Measurements from ENCODE around the gene PUM1. TPM values are rescaled to one million over a fixed set of nuclear protein-coding genes. Genes with fewer than 3 reads are reported as not detected.

Gene PUM1
- total and polyA plus RNA-seq, 2 of the 8 experiments (the other 6 are each of a cell fraction or from before 2014, with no cell fraction given), result 122 to 177 TPM

DNA sequence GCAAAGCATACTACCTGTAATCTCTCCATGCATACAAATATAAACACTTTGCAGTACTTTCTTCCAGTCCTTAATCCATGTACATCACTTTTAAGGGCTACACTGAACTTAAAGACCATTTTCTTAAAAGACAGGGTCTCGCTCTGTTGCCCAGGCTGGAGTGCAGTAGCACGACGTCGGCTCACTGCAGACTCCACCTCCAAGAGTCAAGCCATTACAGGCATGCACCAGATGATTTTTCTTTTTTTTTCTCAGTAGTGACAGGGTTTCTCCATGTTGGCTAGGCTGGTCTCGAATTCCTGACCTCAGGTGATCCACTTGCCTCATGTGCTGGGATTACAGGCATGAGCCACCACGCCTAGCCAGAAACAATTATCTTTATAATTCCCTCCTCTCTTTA is 22.9 kb downstream of the PUM1 start:
- Histone ChIP-seq H2BK120ac (replicated peaks; ENCODE audit: low read depth, low read length) (no peak overlapping the region), H2AK5ac (ENCODE audit: low read depth, low read length) (no peak overlapping the region), H3K23me2 (ENCODE audit: low read depth, low read length) (no peaks in the 10 kb centered on the region), H4K5ac (ENCODE audit: insufficient read length, low read depth, low read length) (no peak overlapping the region), H2BK20ac (ENCODE audit: low read length) (no peak overlapping the region), H3K4me3 (ENCODE audit: extremely low read depth in 1 of 4, insufficient read depth in 2 of 4, low read depth in 3 of 4, low read length in 4 of 4) (no peak overlapping the region), H2BK5ac (ENCODE audit: low read depth, low read length) (no peak overlapping the region), H4K20me1 (replicated peaks in 1 of 2; ENCODE audit: control insufficient read depth in 1 of 2, insufficient read depth in 2 of 2, low read length in 2 of 2) (peaks cover 22 to 26% of the 10 kb centered on the region in 2 experiments), H3K79me1 (ENCODE audit: low read depth, low read length) (peaks cover 3% of the 10 kb centered on the region; the same call in 1 of the 2 replicates), H3K56ac (replicated peaks; ENCODE audit: insufficient read length, low read depth, low read length) (no peak overlapping the region), H4K8ac (ENCODE audit: extremely low read depth, insufficient read depth, low read length) (no peak overlapping the region), H3K36me3 (ENCODE audit: control insufficient read depth in 2 of 4, insufficient read depth in 4 of 4, low read length in 3 of 4) (peaks cover 0 to 40% (median 7%) of the 10 kb centered on the region in 4 experiments; a peak in 5 of 8 replicates), H2BK15ac (ENCODE audit: low read length) (no peak overlapping the region), H2AFZ (ENCODE audit: low read length) (no peak overlapping the region), H3K23ac (ENCODE audit: insufficient read length) (no peak overlapping the region), H3K4me1 (replicated peaks in 1 of 4; ENCODE audit: control insufficient read depth in 3 of 4, insufficient read depth in 4 of 4, low read length in 3 of 4) (peaks cover 0 to 3% (median under 1%) of the 10 kb centered on the region in 4 experiments; a peak in 1 of 7 replicates), H3K79me2 (ENCODE audit: control insufficient read depth in 1 of 2, insufficient read depth in 2 of 2, low read length in 2 of 2) (peaks cover 59 to 99% of the 10 kb centered on the region in 2 experiments), H3K18ac (ENCODE audit: extremely low read depth, low read length) (no peak overlapping the region), H3K4me2 (ENCODE audit: insufficient read depth in 1 of 2, low read depth in 2 of 2, low read length in 2 of 2) (no peak overlapping the region), H3K14ac (ENCODE audit: insufficient read length) (no peak overlapping the region), H2BK12ac (ENCODE audit: low read depth, low read length) (no peak overlapping the region), H3K4ac (replicated peaks; ENCODE audit: insufficient read length, low read depth, low read length) (no peak overlapping the region), H3K27me3 (replicated peaks in 1 of 4; ENCODE audit: control insufficient read depth in 3 of 4, extremely low read depth in 1 of 4, insufficient read depth in 3 of 4, low read length in 3 of 4) (no peaks in the 10 kb centered on the region), H3K27ac (ENCODE audit: low read depth, low read length) (no peak overlapping the region), H3K9ac (replicated peaks in 1 of 4; ENCODE audit: extremely low read depth in 1 of 4, low read depth in 3 of 4, low read length in 3 of 4) (no peak overlapping the region), H4K91ac (replicated peaks; ENCODE audit: insufficient read length, low read length) (no peak overlapping the region), H3K9me3 (ENCODE audit: insufficient read depth in 2 of 2, low read depth in 1 of 2, low read length in 1 of 2) (no peaks in the 10 kb centered on the region)
- CTCF ChIA-PET (ENCODE audit: partially characterized antibody), result interaction anchor here (1.5 kb wide), 1 partner anchor 114 kb away, joined by 4 read pairs; no protein-coding TSS in a partner anchor
- 95% methylated on average over 6 of the region's 6 CpGs; no CpG with 5 or more reads in 1 of the 2 experiments for WGBS, 2 experiments (ENCODE audit: extremely low coverage in 1 of 2, insufficient coverage in 1 of 2, insufficient read length in 1 of 2, insufficient replicate concordance in 2 of 2, low coverage in 1 of 2, low lambda C conversion rate in 2 of 2, missing lambda C conversion rate in 1 of 2)
- FAIRE-seq (no peak), DNase-seq (ENCODE audit: low read depth in 1 of 2, low spot score in 2 of 2) (no peak)
- POLR2A ChIA-PET (ENCODE audit: partially characterized antibody), result no interaction called here
- TF ChIP-seq USF2 (IDR thresholded peaks at IDR 0.05; ENCODE audit: low read length) (no peak), EGR1 (IDR thresholded peaks at IDR 0.05; ENCODE audit: borderline replicate concordance, low read depth, low read length) (no peak), CTBP2 (IDR thresholded peaks at IDR 0.05; ENCODE audit: borderline replicate concordance, insufficient read depth, insufficient read length, low read length) (no peak), NRF1 (IDR thresholded peaks at IDR 0.05; ENCODE audit: low read depth, low read length) (no peak), RFX5 (IDR thresholded peaks at IDR 0.05; ENCODE audit: borderline replicate concordance, low read depth, low read length) (no peak), GABPA (IDR thresholded peaks at IDR 0.05; ENCODE audit: borderline replicate concordance, insufficient read depth, low read length) (no peak), CHD2 (IDR thresholded peaks at IDR 0.05; ENCODE audit: low read length) (no peak), POU5F1 (IDR thresholded peaks at IDR 0.05; ENCODE audit: low read depth, low read length) (no peak), JUN (IDR thresholded peaks at IDR 0.05; ENCODE audit: low read depth, low read length) (no peak), NANOG (IDR thresholded peaks at IDR 0.05; ENCODE audit: insufficient read depth, low read depth, low read length, poor library complexity, severe bottlenecking) (no peak), RNF2 (IDR thresholded peaks at IDR 0.05; ENCODE audit: borderline replicate concordance, low read depth, low read length, missing control alignments, poor library complexity, severe bottlenecking) (no peak), EZH2 (IDR thresholded peaks at IDR 0.05; ENCODE audit: low read depth, low read length, severe bottlenecking) (no peak)

Measured in H1 (cell line).